Activated naive CD4-positive, alpha-beta T cell treated with anti-CD3 and anti-CD28 coated beads, Interleukin-2, amount 50 U/mL, for 16 hours (primary cell): ENCODE measurements around the gene LHX6.

Experiments
- DNase-seq: peaks from one replicate; pipeline ENCODE4 v3.0.0-alpha.2; 2020

Gene LHX6

DNA sequence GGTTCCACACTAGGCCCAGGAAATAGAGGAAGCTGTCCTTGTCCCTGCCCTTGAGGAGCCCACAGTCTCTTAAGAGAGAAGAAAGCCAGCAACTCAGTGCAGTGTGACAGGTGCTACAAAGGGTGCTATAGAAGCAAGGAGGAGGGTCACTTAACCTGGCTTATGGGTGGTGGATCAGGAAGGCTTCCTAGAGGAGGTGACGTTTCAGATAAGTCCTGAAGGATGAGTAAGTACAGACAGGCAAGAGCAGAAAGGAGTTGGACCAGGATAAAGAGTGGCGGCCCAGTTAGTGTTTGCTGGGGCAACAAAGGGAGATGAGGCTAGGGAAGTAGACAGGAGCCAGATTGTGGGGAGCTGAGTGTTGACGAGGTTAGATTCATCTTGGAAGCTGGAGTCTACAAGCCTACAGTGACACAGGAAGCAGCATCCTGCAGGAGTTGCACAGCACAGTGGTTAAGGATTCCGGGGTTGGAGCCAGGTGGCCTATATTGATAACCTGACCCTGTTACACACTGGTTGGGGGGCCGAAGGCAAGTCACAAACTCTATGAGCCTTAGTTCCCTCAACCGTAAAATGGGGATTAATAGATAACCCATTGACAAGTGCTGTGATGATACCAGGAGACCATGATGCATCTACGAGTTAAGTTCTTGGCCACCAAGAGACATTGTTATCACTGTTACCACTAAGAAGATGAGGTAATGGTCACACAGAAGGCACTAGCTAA is 5.4 kb upstream of the LHX6 start:
- DNase-seq, result no peak

DNA sequence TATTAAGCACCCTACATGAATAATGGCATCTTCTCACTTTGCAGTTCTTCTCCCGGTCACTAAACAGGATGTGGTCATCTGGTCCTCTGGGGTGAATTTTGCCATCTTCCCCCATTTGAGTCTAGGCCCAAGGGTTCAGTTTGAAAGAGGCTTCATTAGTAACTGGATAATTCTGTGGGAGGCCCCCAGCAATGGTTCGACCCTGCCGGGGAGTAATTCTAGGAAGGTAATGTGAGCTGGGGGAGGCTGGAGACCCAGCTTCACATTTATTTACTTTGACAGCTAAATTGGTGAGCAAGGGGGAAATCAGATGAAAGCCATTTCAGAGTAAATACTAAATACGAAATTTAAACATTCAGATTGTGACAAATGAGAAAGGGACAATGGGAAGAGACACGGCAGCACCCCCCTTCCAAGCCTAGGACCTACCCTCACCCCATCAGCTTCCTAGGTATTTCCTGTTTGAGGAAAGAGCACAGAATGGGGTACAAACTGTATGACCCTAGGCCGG is 4.1 kb upstream of the LHX6 start:
- DNase-seq, result no peak

DNA sequence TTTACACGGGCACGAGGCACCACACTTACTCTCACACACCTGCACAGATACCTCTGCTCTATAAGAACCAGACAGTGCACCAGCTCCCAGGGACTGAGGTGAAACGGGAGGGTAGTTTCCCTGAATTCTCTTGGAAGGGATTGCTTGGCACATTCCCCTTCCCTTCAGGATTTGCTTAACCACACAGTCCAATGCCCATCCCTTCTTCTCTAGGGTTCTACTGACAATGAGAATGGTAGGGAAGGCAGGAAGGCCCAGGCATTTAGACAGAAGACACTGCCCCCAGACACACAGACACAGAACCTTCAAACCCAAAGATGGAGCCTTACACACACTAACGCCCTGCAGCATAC is 704 bp upstream of the LHX6 start:
- DNase-seq, result no peak

DNA sequence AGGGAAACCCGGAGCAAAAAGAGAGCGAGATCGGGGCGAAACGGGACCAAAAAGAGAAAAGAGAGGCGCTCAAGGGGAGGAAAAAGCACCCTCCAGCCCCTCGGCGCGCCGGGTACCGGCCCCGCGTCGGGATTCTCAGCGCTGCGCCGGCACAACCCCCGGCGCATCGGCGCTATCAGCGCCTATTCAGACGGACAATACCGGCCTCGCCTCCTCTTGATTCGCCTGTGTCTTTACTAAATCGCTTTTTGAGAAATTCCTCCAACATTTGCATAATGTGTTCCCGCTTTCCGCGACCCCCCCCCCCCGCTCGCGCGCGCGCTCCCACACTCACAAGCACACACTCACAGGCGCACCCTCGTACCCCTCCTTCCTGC is 578 bp downstream of the LHX6 start:
- DNase-seq, result no peak

DNA sequence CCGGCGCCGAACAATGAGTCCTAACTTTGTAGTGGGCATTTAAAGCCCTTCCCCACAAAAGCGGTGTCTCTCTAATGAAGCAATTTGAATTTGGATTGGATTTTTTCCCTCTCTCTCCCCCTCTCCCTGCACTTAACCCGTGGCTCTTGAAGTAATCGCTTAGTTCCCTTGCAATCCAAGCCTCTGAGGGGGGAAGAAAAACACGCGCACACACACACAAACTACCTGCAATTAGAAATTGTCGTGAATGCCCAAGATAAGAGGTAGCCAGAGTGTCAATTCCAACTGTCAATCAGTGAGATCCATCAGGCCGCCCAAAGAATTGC is 1.2 kb downstream of the LHX6 start:
- no peak for DNase-seq

DNA sequence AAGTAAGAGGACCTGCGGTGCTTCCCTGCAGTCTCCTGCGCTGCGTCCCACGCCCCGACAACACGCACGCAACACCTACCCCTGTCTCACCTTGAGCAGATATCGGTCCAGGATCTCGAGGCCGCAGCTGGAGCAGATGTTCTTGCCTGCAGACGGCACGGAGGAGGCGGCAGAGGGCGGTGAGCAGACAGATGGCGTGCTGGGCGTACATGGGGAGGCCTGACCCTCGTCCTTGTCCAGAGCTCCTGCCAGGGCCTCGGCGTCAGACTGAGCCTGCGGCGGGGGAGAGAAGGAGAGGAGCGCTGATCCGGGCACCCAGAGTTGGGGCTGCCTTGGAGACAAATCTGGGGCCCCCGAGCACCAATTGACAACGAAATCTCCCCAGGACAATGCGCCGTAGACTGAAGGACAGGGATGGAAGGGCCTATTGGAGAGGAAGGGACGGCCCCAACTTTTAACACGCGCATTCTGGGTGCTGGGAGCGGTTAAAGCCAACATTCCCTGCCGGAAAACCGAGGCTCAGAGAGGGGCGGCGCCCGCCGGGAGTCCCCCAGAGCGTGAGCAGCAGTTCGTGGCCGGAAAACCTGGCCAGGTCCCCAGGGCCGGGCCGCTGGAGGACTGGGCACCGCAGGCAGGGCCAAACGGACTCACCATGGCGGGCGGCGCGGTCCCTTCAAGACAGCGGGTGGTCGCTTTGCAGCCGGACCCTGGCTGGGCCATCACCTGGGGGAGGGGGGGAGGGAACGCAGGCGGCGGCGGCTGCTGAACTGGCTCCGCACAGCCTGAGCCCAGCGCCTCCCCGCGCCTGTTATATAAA is 1.8 kb downstream of the LHX6 start:
- DNase-seq, result no peak

DNA sequence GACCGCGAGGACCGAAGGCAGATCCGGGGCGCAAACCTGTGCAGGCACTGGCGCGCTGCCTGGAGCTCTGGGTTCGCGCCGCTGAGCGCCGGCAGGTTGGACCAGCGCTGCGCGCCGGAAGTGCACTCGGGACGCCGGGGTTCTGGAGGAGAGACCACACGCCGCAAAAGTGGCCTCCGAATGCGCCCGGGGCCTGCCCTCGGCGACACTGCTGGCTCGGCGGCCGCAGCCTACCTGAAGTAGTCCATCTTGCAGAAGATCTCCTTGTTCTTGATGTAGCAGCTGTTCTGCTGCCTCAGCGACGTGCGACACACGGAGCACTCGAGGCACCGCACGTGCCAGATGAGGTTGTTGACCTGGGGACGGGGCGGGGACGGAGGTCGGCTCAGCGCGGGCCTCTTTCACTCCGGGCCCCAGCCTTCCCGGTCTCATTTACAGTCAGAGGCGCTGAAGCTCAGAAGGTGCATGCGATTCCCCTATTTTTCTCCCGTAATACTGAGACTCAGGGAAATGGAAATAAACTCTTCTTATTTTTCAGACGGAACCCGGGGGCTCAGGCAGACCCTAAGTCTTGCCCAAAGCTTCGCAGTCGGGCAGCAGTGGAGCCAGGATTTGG is 2.5 kb downstream of the LHX6 start:
- DNase-seq, result no peak

DNA sequence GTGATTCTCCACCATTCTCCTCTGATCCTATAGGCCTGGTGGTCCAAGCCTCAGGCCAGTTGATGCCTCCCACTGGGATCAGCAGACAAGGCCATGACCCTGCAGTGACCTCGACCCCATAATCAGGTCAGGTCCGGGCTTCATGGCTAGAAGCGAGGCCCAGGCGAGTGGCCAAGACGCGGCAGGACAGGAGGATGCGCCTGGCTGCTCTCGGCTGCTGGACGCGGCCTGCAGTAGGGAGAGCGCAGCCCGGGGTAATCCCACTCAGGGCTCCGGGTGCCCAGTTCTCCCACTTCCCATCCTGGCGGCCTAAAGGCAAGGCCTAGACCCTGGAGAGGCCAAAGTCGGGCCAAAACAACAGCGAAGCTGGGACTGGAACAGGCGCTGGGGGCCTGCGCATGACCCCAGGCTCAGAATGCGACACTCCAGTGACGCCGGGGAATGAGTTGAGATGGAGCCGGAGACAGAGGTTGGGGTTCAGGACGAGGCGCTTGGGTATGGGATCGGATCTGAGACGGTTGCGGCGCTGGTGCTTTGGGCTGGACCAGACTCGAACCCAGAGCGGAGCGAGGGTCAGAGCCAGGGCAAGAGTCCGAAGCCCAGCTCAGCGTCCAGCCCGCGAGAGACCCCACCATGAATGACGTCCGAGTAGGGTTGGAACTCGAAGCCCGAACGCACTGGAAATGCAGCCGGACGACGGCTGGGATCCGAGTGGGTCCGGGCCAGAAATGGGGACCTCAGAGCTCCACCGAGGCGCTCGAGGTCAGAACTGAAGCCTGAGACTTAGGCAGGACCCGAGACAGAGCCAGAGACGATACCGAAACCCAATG is 3.2 kb downstream of the LHX6 start:
- no peak for DNase-seq

DNA sequence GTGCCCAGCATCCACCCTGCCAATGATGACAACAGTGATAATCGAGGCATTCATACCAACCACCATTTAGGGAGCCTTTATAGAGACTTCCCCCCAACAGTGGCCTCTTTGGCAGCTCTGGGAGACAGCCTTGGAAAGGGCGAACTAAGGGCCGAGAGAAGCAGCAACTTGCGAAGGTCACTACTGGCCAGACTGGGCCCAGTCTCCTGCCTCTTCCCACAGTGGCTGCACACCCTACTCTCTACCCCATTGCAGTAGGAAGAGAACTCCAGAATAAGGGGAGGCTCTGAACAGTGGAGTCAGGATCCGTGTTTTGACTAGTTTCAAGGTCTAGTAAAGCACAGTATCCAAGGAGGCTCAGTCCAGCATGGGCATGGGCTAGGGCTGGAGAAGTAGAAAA is 5.3 kb downstream of the LHX6 start:
- DNase-seq, result no peak

DNA sequence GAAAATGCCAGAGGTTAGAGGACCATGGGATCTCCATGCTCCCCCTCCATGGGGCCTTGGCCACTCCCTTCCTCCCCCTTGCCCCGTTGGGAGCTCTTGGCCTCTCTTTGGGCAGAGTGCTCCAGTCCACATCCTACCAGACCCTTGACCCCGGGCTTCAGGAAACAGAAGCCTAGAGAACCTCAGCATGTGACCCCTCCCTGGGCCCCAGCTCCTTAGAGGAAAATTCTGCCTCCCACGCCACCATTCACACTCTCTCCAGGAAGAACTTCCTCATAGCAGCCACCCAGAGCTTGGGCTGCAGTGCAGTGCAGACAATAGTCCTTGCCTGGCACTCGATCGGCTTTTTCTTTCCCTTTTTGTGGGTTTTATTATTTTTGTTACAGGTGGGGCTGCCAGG is 6.0 kb downstream of the LHX6 start:
- DNase-seq, result no peak

DNA sequence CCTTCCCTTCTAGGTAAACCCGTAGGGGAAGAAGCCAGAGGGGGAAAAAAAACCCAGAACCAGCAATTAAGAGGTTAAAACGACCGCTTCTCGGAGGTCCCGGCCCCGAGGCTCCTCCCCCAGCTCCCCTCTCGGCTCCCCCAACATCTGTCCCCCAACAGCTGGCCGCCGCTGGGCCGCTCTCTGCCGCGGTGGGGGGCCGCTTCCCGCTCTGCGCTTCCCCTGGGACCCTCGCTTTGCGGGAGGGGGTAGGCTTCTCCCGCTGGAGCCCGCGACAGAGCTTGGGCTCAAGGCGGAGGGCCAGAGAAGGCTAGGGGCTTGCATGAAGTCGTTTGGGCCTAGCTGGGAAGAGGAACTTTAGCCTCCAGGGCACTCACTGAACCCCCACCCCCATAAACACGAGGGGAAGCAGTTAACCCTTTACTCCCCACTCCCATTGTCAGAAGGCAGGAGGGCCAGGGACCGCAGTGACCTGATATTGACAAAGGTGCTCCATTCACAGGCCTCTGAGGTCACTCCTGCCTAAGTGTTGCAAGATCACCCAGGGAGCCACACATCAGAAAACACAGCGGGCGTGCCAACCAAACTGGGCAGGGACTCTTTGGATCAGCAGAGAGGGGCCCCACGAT is 7.5 kb downstream of the LHX6 start:
- DNase-seq, result no peak

DNA sequence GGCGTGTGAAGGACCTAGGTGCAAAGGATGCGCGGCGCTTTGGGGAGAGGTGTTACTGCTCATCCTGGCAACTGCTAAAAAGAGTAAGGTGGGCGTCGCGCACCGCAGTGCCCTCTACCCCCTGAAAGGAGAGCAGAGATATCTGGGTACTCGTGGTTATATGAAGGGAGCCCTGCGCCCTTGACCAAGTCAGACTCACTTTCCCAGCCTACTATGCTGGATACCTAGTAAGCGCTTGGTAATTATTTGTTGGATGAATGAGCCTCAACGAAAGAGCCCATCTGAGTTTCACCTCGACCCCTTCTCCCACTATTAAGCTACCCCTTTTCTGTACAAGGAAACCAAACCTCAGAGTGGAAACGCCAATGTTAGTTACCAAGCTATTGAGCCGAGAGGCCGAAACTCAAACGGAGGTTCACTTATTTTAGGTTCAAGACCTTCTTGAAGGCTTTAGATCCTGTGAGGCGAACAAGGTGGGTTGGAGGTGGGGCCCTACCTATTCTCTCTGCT is 8.0 kb downstream of the LHX6 start:
- DNase-seq, result no peak

DNA sequence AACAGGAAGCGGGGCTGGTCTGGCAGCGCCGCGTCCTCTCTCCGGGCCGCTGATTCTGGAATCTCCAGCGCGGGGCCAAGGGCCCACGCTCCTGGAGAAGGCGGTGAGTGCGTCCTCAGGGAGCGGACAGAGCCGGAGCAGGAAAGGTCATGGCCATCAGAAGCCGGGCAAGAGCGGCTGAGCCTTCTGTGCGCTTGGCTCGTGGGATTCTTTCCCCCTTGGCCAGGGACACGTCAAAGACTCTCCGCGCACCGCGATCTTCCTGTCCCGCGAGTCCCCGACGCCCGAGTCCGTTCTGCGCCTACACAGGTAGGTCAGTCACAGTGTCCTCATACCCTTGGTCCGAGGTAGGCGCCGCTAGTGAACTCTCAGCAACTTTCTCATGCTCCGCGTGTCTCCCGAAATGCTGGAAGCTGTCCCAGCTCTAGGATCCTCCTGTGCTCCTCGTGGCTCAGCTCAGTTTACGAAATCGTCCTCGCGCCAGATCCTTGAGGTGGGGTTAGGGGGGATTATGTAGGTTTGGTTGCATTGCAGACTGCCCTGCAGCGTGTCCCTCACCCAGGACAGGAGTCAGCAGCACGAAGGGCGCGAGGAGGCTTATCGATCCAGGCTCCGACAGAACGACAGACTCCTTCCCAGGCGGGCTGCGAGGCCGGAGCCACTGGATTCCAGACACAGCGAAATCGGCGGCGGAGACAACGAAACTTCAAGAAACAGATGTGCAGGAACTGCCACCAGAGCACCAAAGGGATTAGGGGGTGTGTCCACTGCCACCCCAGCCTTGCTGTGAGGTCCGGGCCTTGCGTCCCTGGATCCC is 8.7 kb downstream of the LHX6 start:
- no peak for DNase-seq

DNA sequence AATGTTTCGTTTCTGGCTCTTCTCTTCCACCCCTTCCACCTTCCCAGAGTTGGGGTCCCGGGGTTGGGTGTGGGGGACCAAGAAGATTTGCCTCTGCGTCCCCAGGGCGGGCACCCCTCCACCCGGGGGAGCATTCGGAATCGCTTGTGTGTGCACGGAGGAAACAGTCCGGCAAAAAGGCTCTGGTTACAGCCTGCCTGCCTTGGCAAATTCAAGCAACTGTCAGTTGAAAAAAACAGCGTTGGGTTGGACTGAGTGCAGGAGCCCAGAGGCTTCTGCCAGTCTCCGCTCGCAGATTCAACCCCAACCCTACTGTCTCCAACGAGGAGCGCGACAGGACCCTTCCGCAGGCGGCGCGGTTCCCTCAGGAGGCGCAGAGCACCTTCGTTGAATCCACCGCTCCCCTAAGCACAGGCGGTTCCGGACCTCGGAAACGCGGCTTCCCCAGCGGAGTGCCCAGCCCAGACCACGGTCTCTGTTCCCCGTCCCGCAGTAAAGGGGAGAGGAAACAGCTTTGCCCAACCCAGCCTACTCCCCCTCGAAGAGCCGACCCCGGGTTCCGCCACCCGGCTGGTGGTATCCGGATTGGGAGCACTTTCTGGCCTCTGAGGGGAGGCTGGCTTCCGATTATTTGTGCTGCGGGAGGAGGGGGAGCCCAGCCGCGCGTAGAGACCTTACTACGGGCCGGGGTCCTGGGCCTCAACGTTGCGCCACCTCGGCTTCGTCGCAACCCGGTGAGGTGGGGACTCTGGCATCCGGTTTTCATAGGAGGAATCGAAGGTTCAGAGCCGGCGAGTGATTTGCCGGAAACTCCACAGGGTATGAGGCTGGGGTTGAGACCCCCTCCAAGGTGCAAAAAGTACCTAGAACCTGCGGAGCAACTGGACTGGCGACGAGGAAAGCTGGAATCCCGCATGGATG is 9.6 kb downstream of the LHX6 start:
- DNase-seq, result no peak

DNA sequence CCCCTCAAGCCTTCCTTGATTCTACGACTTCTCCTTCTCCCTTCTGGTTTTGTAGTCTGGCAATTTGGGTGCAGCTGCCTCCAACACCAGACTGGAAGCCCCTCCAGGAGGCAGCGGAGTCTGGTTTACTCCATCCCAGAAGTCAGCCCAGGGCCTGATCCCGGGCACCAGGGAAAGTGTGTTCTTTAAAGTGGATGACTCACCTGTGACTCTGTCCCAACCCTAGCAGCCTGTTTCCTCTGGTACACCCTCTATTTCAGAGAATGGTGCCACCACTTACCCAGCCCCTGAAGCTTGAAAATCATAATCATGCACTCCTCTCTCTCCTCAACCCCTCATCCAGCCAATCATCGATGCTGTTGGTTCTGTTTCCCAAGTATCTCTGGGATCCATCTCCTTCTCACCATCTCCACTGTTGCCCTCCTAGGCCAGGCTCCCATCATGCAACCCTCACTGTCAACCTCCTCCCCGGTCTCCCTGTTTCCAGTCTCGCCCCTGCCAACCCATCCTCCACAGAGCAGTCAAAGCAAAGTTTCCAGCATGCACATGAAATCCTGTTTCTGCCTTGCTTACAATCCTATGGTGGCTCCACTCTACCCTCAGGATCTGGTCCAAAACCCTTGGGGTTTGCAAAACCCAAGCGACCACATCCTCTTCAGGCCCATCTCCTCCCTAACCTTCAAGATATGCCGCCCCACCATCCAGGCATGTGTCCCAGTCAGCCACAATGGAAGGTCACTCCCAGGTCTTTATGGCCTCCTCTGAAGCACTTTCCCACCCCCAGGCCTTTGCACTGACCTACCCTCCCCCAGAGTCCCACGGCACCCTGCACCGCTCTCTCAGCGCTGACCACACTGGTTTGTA is 10.5 kb downstream of the LHX6 start:
- no peak for DNase-seq

DNA sequence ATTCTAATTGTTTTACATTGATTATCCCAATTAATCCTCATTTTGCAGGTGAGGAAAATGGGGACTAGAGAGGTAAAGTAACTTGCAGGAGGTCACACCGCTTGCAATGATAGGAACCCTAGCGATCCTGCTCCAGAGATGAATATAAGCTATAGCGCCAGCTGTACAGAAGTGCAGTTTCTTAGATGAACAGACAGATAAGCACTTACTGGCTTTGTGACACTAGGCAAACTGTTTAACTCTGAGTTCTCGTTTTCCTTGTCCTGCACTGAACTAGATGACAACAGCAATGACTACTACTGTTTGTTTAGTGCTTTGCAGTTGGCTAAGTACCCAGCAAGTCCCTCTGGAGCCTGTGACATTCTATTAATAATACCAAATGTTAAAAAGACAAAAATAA is 11.1 kb downstream of the LHX6 start:
- DNase-seq, result no peak

DNA sequence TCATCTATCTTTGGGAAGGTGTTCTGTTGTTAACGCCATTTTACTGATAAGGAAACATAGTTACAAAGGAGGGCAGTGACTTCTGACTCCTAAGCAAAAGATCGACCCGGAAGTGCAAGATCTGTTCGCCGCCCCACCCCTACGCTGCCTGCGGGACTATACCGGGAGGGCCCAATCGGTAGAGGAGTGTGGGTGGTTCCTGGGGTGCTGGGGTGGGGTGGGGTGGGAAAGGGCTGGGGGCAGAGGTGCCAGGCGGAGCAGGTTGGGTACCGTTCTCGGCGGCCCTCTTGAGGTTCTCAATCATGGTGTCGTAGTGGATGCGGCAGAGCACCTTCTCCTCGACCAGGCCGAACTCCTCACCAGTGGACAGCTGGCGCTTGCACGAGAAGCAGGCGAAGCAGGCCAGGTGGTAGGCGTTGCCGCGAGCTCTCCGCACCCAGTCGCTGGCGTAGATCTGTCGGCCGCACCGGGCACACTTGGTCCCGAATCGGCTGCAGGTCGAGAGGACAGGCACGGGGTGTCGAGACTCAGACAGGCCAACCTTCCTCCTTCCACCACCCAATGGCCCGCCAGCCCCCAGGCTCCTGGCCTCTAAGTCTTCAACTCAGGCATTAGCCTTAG is 11.8 kb downstream of the LHX6 start:
- no peak for DNase-seq

DNA sequence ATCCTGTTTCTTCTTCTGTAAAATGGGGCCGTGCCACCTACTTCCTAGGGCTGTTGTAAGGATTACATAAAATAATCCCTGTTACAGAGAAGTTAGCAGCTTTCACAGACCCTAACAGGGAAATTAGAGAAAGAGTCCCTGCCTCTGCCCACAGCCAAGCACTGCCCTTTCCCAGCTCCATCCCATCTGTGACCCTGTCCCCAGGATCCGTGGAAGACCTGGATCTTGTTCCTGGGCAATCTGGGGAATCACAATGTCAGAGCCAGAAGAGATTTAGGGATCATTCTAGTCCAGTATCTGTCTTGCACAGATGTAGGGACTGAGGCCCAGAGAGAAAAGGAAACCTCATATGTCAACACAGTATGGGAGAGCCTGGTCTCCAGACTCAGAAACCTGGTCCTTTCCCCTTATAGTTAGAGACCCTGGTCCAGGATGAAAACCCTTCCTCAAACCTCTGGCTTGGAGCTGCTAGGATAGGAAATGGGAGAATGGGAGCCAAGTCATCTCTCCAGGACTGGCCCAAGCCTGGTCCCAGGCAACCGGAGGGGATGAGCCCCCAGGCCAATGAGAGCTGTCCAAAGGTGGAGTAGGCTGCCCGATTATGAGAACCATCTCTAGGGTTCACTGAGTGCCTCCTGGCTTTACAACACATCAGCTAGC is 12.5 kb downstream of the LHX6 start:
- DNase-seq, result no peak

DNA sequence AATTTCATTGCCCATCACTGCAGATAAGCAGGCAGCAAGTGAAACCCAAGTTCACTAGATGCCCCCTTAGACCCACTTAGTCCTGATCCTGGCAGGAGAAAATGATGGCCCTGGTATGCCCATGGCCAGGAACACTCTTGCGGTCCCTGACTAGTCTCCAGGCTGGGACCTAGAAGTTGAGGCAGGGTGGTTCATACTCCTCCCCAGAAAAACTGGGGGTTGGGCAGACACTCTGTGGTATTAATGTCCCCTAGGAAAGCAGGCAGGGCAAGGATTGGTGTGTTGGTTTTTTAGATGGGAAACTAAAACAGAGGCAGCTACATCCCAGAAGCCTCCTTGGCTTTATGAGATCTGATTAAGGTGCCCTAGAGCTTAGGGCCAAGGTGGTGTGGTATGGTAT is 13.1 kb downstream of the LHX6 start:
- DNase-seq, result no peak
